Measurements from ENCODE around the gene PRPH2. TPM values are rescaled to one million over a fixed set of nuclear protein-coding genes. Genes with fewer than 3 reads are reported as not detected.

The PRPH2 gene
- polyA plus RNA-seq, 3 donors, result 0.05 TPM; not detected in 2

GRCh38 chr6:42726026-42726425 is 3.6 kb upstream of the PRPH2 start:
- TF ChIP-seq CTCF (IDR thresholded peaks at IDR 0.05), result no peak
- H3K9me3 ChIP-seq (replicated peaks in 1 of 2; ENCODE audit: control insufficient read depth in 1 of 2, insufficient read depth in 1 of 2, low read length in 2 of 2), result no peaks in the 10 kb centered on the region
- Mint-ChIP-seq H3K9me3 (peaks cover 0 to 1% (median 0%) of the 10 kb centered on the region in 7 donors), H3K27ac (peak overlapping the region in 5 of 7 donors; percentile 48 to 87 (median 81)), H3K4me3 (peak overlapping the region in 1 of 2 donors; percentile 99), H3K4me1 (peaks cover 18% of the 10 kb centered on the region), H3K27me3 (ENCODE audit: low read depth in 3 of 3) (peaks cover 2 to 11% (median 7%) of the 10 kb centered on the region in 3 donors), H3K36me3 (no peaks in the 10 kb centered on the region)
- H3K4me1 ChIP-seq (ENCODE audit: control insufficient read depth in 1 of 2, insufficient read depth in 2 of 2, low read length in 2 of 2), result peaks cover 5 to 16% of the 10 kb centered on the region in 2 donors
- H3K4me3 ChIP-seq (replicated peaks in 1 of 3; ENCODE audit: low read depth in 2 of 3, low read length in 3 of 3), result peak overlapping the region in 1 of 3 experiments; percentile 77
- no peaks in the 10 kb centered on the region for H4K20me1 ChIP-seq (ENCODE audit: insufficient read depth, low read length)
- intact Hi-C loops (cut with micrococcal nuclease), result loop anchor here (2.0 to 10.0 kb wide), 3 partner anchors 59 to 65 kb away; partner anchors contain the start of gene BICRAL (in 1 of the 2)
- no peak overlapping the region for H3K9ac ChIP-seq (ENCODE audit: insufficient read depth, low read length, poor library complexity, severe bottlenecking)
- H3K27me3 ChIP-seq (ENCODE audit: control insufficient read depth in 2 of 2, insufficient read depth in 2 of 2, low read length in 2 of 2), result no peaks in the 10 kb centered on the region
- peak overlapping the region; percentile 97 for H2AFZ ChIP-seq (ENCODE audit: insufficient read depth, low read depth, low read length, poor library complexity, severe bottlenecking)
- H3K4me2 ChIP-seq (replicated peaks; ENCODE audit: extremely low read depth, low read length, poor library complexity, severe bottlenecking), result peak overlapping the region; percentile 88
- H3K27ac ChIP-seq (ENCODE audit: low read depth in 1 of 2, low read length in 2 of 2), result no peak overlapping the region
- DNase-seq, result no peak
- H3K36me3 ChIP-seq (replicated peaks in 1 of 2; ENCODE audit: control insufficient read depth in 1 of 2, insufficient read depth in 2 of 2, low read length in 2 of 2), result no peaks in the 10 kb centered on the region
- no peaks in the 10 kb centered on the region for H3K79me2 ChIP-seq (ENCODE audit: insufficient read depth, low read length)

- H3K9ac ChIP-seq (ENCODE audit: insufficient read depth, low read length, poor library complexity, severe bottlenecking), result no peak overlapping the region
- Mint-ChIP-seq H3K4me1 (peaks cover 18% of the 10 kb centered on the region), H3K4me3 (no peak overlapping the region), H3K27ac (no peak overlapping the region), H3K9me3 (peaks cover 0 to 1% (median 0%) of the 10 kb centered on the region in 7 donors), H3K27me3 (ENCODE audit: low read depth in 3 of 3) (peaks cover 2 to 13% (median 10%) of the 10 kb centered on the region in 3 donors), H3K36me3 (no peaks in the 10 kb centered on the region)
- H3K4me1 ChIP-seq (ENCODE audit: control insufficient read depth in 1 of 2, insufficient read depth in 2 of 2, low read length in 2 of 2), result peaks cover 5 to 16% of the 10 kb centered on the region in 2 donors
- DNase-seq, result no peak
- no peak overlapping the region for H3K27ac ChIP-seq (ENCODE audit: low read depth in 1 of 2, low read length in 2 of 2)
- no peaks in the 10 kb centered on the region for H4K20me1 ChIP-seq (ENCODE audit: insufficient read depth, low read length)
- no peaks in the 10 kb centered on the region for H3K27me3 ChIP-seq (ENCODE audit: control insufficient read depth in 2 of 2, insufficient read depth in 2 of 2, low read length in 2 of 2)
- intact Hi-C loops (cut with micrococcal nuclease), result loop anchor here (5.0 to 10.0 kb wide), 2 partner anchors 60 to 63 kb away; partner anchors contain the start of gene BICRAL (in 1 of the 2)
- no peaks in the 10 kb centered on the region for H3K79me2 ChIP-seq (ENCODE audit: insufficient read depth, low read length)
- H3K9me3 ChIP-seq (replicated peaks in 1 of 2; ENCODE audit: control insufficient read depth in 1 of 2, insufficient read depth in 1 of 2, low read length in 2 of 2), result no peaks in the 10 kb centered on the region
- H3K4me3 ChIP-seq (replicated peaks in 1 of 3; ENCODE audit: low read depth in 2 of 3, low read length in 3 of 3), result no peak overlapping the region
- TF ChIP-seq CTCF (IDR thresholded peaks at IDR 0.05), result no peak
- no peak overlapping the region for H3K4me2 ChIP-seq (replicated peaks; ENCODE audit: extremely low read depth, low read length, poor library complexity, severe bottlenecking)
- no peak overlapping the region for H2AFZ ChIP-seq (ENCODE audit: insufficient read depth, low read depth, low read length, poor library complexity, severe bottlenecking)
- no peaks in the 10 kb centered on the region for H3K36me3 ChIP-seq (replicated peaks in 1 of 2; ENCODE audit: control insufficient read depth in 1 of 2, insufficient read depth in 2 of 2, low read length in 2 of 2)
Measured at GRCh38 chr6:42724825-42725224, 2.4 kb upstream of the PRPH2 start.
